ENCODE data around the gene SLC11A1.

Gene SLC11A1

GRCh38 chr2:218392459-218392858 lies 10.4 kb downstream of the SLC11A1 start:
- no peak overlapping the region for H3K4me3 ChIP-seq (ENCODE audit: low read depth, low read length)
- DNase-seq: no peak
- H3K27ac ChIP-seq: no peak overlapping the region
- TF ChIP-seq, protein P1, sequence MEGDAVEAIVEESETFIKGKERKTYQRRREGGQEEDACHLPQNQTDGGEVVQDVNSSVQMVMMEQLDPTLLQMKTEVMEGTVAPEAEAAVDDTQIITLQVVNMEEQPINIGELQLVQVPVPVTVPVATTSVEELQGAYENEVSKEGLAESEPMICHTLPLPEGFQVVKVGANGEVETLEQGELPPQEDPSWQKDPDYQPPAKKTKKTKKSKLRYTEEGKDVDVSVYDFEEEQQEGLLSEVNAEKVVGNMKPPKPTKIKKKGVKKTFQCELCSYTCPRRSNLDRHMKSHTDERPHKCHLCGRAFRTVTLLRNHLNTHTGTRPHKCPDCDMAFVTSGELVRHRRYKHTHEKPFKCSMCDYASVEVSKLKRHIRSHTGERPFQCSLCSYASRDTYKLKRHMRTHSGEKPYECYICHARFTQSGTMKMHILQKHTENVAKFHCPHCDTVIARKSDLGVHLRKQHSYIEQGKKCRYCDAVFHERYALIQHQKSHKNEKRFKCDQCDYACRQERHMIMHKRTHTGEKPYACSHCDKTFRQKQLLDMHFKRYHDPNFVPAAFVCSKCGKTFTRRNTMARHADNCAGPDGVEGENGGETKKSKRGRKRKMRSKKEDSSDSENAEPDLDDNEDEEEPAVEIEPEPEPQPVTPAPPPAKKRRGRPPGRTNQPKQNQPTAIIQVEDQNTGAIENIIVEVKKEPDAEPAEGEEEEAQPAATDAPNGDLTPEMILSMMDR (IDR thresholded peaks at IDR 0.05; ENCODE audit: low read depth, low read length, missing control alignments): no peak
- in situ Hi-C loops (cut with HindIII; ENCODE audit: low pct_ligation_motif_present, low sequenced_read_pairs): no loop called here
- H3K36me3 ChIP-seq (replicated peaks): no peaks in the 10 kb centered on the region
- H3K27me3 ChIP-seq (replicated peaks): no peaks in the 10 kb centered on the region

- Histone ChIP-seq H3K36me3 (replicated peaks) (no peaks in the 10 kb centered on the region), H3K27me3 (replicated peaks) (no peaks in the 10 kb centered on the region), H3K4me3 (ENCODE audit: low read depth, low read length) (no peak overlapping the region), H3K27ac (no peak overlapping the region)
- TF ChIP-seq, protein P1 (IDR thresholded peaks at IDR 0.05; ENCODE audit: low read depth, low read length, missing control alignments): no peak
- in situ Hi-C loops (cut with HindIII; ENCODE audit: low pct_ligation_motif_present, low sequenced_read_pairs): no loop called here
- DNase-seq: no peak
Measured at GRCh38 chr2:218392891-218393462, 10.9 kb downstream of the SLC11A1 start.

DNA sequence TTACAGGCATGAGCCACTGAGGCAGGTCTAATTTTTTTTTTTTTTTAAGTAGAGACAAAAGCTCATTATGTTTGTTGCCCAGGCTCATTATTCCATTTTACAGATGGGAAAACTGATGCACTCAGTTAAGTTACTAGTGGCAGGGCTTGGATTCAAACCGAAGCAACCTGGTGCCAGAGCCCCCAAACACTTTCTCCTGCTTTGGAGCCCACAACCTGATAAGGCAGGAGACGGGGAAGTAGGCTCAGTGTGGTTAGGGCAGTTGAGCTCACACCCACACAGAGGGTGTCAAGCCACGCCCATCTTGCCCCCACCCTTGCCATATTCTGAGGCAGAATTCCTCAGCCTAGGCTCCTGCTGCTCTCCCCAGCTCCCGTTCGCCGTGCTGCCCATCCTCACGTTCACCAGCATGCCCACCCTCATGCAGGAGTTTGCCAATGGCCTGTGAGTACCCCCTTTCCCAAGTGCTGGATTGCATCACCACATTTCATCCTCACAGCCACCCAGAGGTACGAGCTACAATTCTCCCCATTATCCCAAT lies 11.7 kb downstream of the SLC11A1 start:
- Histone ChIP-seq H3K27me3 (replicated peaks) (no peaks in the 10 kb centered on the region), H3K27ac (no peak overlapping the region), H3K4me3 (ENCODE audit: low read depth, low read length) (no peak overlapping the region), H3K36me3 (replicated peaks) (no peaks in the 10 kb centered on the region)
- no peak for DNase-seq
- TF ChIP-seq, protein P1 (IDR thresholded peaks at IDR 0.05; ENCODE audit: low read depth, low read length, missing control alignments): no peak
- in situ Hi-C loops (cut with HindIII; ENCODE audit: low pct_ligation_motif_present, low sequenced_read_pairs): no loop called here

DNA sequence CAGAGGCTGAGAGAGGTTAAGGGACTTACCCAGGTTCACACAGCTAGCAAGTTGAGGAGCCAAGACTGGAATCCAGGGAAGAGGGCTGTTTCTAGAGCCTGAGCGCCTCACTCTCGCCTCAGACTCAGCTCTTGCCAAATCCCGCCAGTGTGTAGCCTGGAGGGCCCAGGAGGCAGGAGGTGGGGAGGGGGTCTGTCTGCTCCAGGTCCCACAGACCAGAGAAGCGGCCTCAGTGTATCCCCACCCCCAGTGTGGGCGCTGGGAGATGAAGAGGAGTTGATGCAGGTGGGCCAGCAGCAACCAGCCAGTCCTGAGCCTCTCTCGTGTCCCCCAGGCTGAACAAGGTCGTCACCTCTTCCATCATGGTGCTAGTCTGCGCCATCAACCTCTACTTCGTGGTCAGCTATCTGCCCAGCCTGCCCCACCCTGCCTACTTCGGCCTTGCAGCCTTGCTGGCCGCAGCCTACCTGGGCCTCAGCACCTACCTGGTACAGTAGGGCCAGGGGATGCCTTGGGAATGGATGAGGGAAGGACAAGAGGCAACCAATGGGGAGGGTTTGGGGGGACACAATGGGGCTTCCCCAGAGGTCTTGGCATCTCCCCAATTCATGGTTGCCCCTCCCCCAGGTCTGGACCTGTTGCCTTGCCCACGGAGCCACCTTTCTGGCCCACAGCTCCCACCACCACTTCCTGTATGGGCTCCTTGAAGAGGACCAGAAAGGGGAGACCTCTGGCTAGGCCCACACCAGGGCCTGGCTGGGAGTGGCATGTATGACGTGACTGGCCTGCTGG lies 12.4 kb downstream of the SLC11A1 start:
- H3K4me3 ChIP-seq (ENCODE audit: low read depth, low read length): no peak overlapping the region
- no peak overlapping the region for H3K27ac ChIP-seq
- TF ChIP-seq, protein P1 (IDR thresholded peaks at IDR 0.05; ENCODE audit: low read depth, low read length, missing control alignments): no peak
- in situ Hi-C loops (cut with HindIII; ENCODE audit: low pct_ligation_motif_present, low sequenced_read_pairs): no loop called here
- no peak for DNase-seq
- no peaks in the 10 kb centered on the region for H3K36me3 ChIP-seq (replicated peaks)
- H3K27me3 ChIP-seq (replicated peaks): no peaks in the 10 kb centered on the region

- TF ChIP-seq, protein P1 (IDR thresholded peaks at IDR 0.05; ENCODE audit: low read depth, low read length, missing control alignments): no peak
- Histone ChIP-seq H3K4me3 (ENCODE audit: low read depth, low read length) (no peak overlapping the region), H3K36me3 (replicated peaks) (no peaks in the 10 kb centered on the region), H3K27me3 (replicated peaks) (no peaks in the 10 kb centered on the region), H3K27ac (no peak overlapping the region)
- in situ Hi-C loops (cut with HindIII; ENCODE audit: low pct_ligation_motif_present, low sequenced_read_pairs): no loop called here
- DNase-seq: no peak
Measured at GRCh38 chr2:218395090-218395444, 13.0 kb downstream of the SLC11A1 start.

Data from brain microvascular endothelial cell (primary cell).